BLaER1 (cell line): ENCODE results near the gene LHFPL6.

ENCODE experiments used
- H3K27ac ChIP-seq: shearing (Covaris generic); formaldehyde crosslinking; 2 replicates; pipeline ENCODE4 v1.8.1; 2022
- H3K27me3 ChIP-seq: shearing (Covaris generic); formaldehyde crosslinking; 2 replicates; pipeline ENCODE4 v1.8.1; 2022
- H3K36me3 ChIP-seq: shearing (Covaris generic); formaldehyde crosslinking; 2 replicates; pipeline ENCODE4 v1.8.1; 2022
- H3K4me1 ChIP-seq: shearing (Covaris generic); formaldehyde crosslinking; 2 replicates; pipeline ENCODE4 v1.8.1; 2022
- H3K4me2 ChIP-seq: shearing (Covaris generic); formaldehyde crosslinking; 2 replicates; pipeline ENCODE4 v1.8.1; 2022
- H3K4me3 ChIP-seq: shearing (Covaris generic); formaldehyde crosslinking; 2 replicates; pipeline ENCODE4 v1.8.1; 2022
- H3K9ac ChIP-seq: shearing (Covaris generic); formaldehyde crosslinking; 2 replicates; pipeline ENCODE4 v1.8.1; 2022
- H3K9me3 ChIP-seq: shearing (Covaris generic); formaldehyde crosslinking; 2 replicates; pipeline ENCODE4 v1.8.1; 2022
- H4K20me1 ChIP-seq: shearing (Covaris generic); formaldehyde crosslinking; 2 replicates; pipeline ENCODE4 v1.8.1; 2022
- Cebpa-rat ChIP-seq: shearing (Covaris generic); IDR thresholded peaks from 2 replicates; pipeline ENCODE4 v1.8.1; 2022

LHFPL6 gene

GRCh38 chr13:39326469-39327171 is 276.4 kb downstream of the LHFPL6 start:
- no peaks in the 10 kb centered on the region for H3K9me3 ChIP-seq
- H3K9ac ChIP-seq, result no peak overlapping the region
- H3K4me3 ChIP-seq, result no peak overlapping the region
- H3K27ac ChIP-seq, result no peak overlapping the region
- no peak for TF ChIP-seq Cebpa-rat
- H3K4me2 ChIP-seq, result no peak overlapping the region
- H4K20me1 ChIP-seq, result no peaks in the 10 kb centered on the region
- no peaks in the 10 kb centered on the region for H3K27me3 ChIP-seq
- H3K36me3 ChIP-seq, result no peaks in the 10 kb centered on the region
- no peaks in the 10 kb centered on the region for H3K4me1 ChIP-seq

DNA sequence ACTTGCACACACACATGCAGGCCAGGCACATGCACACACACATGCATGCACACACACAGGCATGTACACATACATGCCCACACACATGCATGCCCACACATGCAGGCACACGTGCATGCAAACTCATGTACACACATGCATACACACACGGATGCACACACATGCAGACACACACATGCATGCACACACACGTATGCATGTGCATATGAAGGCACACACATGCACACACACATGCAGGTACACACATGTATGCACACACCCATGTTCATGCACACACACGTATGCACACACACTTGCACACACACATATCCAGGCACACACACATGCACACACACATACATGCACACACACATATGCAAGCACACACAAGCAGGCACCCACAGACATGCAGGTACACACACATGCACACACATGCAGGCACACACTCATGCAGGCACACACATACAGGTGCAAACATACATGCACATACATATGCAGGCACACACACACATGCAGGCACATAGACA is 278.1 kb downstream of the LHFPL6 start:
- no peak overlapping the region for H3K4me3 ChIP-seq
- no peaks in the 10 kb centered on the region for H3K9me3 ChIP-seq
- no peak overlapping the region for H3K27ac ChIP-seq
- H3K4me1 ChIP-seq, result no peaks in the 10 kb centered on the region
- H3K9ac ChIP-seq, result no peak overlapping the region
- no peak overlapping the region for H3K4me2 ChIP-seq
- no peaks in the 10 kb centered on the region for H3K36me3 ChIP-seq
- no peaks in the 10 kb centered on the region for H3K27me3 ChIP-seq
- TF ChIP-seq Cebpa-rat, result no peak
- no peaks in the 10 kb centered on the region for H4K20me1 ChIP-seq

DNA sequence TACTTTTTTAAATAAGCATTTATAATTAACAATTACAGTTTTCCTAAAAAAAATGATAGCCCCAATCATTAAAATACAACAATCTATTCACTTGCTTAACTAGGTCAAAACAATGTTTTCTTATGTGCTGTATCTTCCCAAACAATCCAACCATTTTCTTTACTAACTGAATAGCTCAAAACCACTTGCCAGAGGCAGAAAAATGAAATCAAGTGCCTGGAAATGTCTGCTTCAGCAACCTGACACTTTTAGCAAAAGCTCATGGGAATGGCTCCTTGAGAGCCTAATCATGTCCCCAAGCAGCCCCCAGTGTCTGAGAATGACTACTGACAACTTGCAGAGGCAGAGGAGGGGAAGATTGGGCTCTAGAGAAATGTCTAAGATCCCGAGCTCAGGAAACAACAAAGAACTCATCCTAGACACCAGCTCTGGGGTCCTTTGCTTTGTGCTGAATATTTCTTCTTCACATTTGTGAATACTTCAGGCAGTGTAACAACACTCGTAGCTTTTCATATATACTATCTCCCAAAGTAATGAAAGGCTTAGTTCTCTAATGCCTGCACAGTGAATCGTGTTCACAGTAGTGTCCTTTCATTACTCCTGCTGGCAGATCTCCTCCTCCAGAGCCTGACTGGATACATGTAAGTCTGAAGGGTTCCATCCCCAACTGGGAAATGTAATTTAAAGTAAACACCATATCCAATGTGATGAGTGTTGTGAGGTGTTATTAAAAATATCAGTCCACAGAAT is 280.0 kb downstream of the LHFPL6 start:
- TF ChIP-seq Cebpa-rat, result no peak

DNA sequence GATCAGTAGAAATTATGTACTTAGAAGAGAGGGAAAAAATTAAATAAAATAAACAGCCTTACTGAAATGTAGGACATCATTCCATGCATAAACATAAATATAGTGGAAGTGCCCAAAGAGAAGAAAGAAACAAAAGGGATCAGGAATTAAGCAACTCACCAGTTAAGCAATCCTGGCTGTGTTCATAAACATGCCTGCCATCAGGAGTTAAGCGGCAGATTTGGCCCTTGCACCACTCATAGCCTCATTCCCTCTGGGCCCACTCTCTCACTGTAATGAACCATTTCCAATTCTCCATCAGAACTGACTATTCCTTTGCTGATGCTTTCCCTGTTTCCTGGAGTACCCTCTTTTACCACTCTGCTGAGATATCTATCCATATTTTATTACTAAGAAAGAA is 281.4 kb downstream of the LHFPL6 start:
- Histone ChIP-seq H3K4me1 (no peaks in the 10 kb centered on the region), H3K27me3 (no peaks in the 10 kb centered on the region), H3K9ac (no peak overlapping the region), H4K20me1 (no peaks in the 10 kb centered on the region), H3K4me2 (no peak overlapping the region), H3K9me3 (no peaks in the 10 kb centered on the region), H3K4me3 (no peak overlapping the region), H3K36me3 (no peaks in the 10 kb centered on the region), H3K27ac (no peak overlapping the region)
- no peak for TF ChIP-seq Cebpa-rat

More for the DNA sequence above, 280.0 kb downstream of the LHFPL6 start:
- no peak overlapping the region for H3K27ac ChIP-seq
- H3K27me3 ChIP-seq, result no peaks in the 10 kb centered on the region
- H4K20me1 ChIP-seq, result no peaks in the 10 kb centered on the region
- no peaks in the 10 kb centered on the region for H3K9me3 ChIP-seq
- H3K36me3 ChIP-seq, result no peaks in the 10 kb centered on the region
- H3K4me2 ChIP-seq, result no peak overlapping the region
- no peak overlapping the region for H3K9ac ChIP-seq
- no peaks in the 10 kb centered on the region for H3K4me1 ChIP-seq
- no peak overlapping the region for H3K4me3 ChIP-seq

- no peak overlapping the region for H3K4me2 ChIP-seq
- H3K27me3 ChIP-seq, result no peaks in the 10 kb centered on the region
- H3K27ac ChIP-seq, result no peak overlapping the region
- no peak overlapping the region for H3K9ac ChIP-seq
- no peak for TF ChIP-seq Cebpa-rat
- no peaks in the 10 kb centered on the region for H3K9me3 ChIP-seq
- H3K4me3 ChIP-seq, result no peak overlapping the region
- no peaks in the 10 kb centered on the region for H3K36me3 ChIP-seq
- no peaks in the 10 kb centered on the region for H3K4me1 ChIP-seq
- no peaks in the 10 kb centered on the region for H4K20me1 ChIP-seq
Observed at GRCh38 chr13:39318161-39318560, 284.8 kb downstream of the LHFPL6 start.

DNA sequence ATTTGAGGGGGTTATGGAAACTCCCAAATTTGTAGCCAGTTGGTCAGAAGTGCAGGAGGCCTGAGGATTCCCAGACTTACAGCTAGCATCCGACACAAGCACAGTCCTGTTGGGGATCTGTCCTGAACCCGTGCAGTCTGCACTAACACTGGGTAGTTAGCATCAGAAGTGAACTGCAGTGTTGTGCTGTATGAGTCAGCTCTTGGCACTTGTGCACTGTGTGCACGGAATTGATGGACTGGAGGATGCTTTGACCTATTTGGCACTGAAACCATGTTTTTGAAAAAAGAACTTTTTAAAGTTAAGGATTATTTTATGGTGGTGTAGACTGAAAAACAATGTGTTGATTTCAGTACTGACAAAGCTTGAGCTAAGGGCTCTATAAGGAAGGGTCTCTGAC is 285.7 kb downstream of the LHFPL6 start:
- H3K27me3 ChIP-seq, result no peaks in the 10 kb centered on the region
- no peak overlapping the region for H3K4me2 ChIP-seq
- no peaks in the 10 kb centered on the region for H3K9me3 ChIP-seq
- no peak overlapping the region for H3K9ac ChIP-seq
- no peaks in the 10 kb centered on the region for H3K36me3 ChIP-seq
- H3K4me3 ChIP-seq, result no peak overlapping the region
- TF ChIP-seq Cebpa-rat, result no peak
- no peaks in the 10 kb centered on the region for H3K4me1 ChIP-seq
- no peaks in the 10 kb centered on the region for H4K20me1 ChIP-seq
- no peak overlapping the region for H3K27ac ChIP-seq

DNA sequence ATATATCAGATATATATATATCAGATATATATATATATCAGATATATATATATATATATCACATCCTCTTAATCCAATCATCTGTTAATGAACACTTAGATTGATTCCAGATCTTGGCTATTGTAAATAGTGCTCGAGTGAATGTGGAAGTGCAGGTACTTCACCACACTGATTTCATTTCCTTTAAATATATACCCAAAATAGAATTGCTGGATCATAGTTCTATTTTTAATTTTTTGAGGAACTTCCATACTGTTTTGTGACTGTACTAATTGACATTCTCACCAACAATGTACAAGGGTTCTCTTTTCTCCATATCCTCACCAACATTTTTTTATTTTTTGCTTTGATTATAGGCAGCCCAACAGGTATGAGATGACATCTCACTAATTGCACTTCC is 287.2 kb downstream of the LHFPL6 start:
- Histone ChIP-seq H3K9me3 (no peaks in the 10 kb centered on the region), H3K27me3 (no peaks in the 10 kb centered on the region), H3K4me3 (no peak overlapping the region), H3K27ac (no peak overlapping the region), H4K20me1 (no peaks in the 10 kb centered on the region), H3K9ac (no peak overlapping the region), H3K4me1 (no peaks in the 10 kb centered on the region), H3K4me2 (no peak overlapping the region), H3K36me3 (no peaks in the 10 kb centered on the region)
- TF ChIP-seq Cebpa-rat, result no peak

DNA sequence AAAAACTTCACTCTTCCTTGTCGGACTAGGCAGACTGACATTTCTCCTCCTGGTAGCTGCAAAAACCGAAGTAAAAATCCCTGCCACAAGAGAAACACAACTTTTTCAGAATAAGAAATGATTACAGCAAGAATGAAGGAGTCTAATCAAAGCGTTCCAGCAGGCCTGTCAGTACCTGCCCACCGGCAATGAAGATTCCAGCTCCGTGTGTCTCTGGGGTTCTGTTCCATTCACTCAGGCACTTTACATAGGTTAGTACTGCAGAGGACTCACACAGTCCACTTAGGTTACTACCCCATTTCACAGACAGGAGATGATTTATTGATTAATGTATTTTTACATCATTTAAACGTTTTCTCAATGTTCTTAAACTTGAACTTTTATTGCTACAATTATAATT is 289.3 kb downstream of the LHFPL6 start:
- H3K4me1 ChIP-seq, result no peaks in the 10 kb centered on the region
- H4K20me1 ChIP-seq, result no peaks in the 10 kb centered on the region
- no peak for TF ChIP-seq Cebpa-rat
- no peak overlapping the region for H3K4me2 ChIP-seq
- H3K9ac ChIP-seq, result no peak overlapping the region
- H3K27ac ChIP-seq, result no peak overlapping the region
- no peaks in the 10 kb centered on the region for H3K27me3 ChIP-seq
- no peak overlapping the region for H3K4me3 ChIP-seq
- no peaks in the 10 kb centered on the region for H3K9me3 ChIP-seq
- no peaks in the 10 kb centered on the region for H3K36me3 ChIP-seq

DNA sequence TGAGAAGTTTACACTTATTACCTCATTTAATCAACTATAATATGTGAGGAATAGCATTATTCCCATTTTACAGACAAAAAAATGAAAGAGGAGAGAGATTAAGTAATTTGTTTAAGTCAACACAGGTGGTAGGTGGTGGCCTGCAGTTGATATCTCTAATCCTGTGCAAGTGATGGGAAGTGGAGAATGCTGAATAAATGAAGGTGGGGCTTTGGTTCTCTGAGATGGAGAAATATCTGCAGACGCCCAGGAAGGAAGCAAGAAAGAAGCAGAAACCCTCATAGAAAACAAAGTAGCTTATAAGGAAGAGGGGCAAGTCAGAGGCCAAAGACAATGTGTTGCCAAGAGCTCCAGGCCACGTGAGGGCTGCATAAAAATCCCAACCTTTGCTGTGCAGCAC is 290.4 kb downstream of the LHFPL6 start:
- H3K27ac ChIP-seq, result no peak overlapping the region
- H3K4me3 ChIP-seq, result no peak overlapping the region
- H3K4me1 ChIP-seq, result no peaks in the 10 kb centered on the region
- H3K27me3 ChIP-seq, result no peaks in the 10 kb centered on the region
- no peaks in the 10 kb centered on the region for H4K20me1 ChIP-seq
- H3K9ac ChIP-seq, result no peak overlapping the region
- TF ChIP-seq Cebpa-rat, result no peak
- H3K36me3 ChIP-seq, result no peaks in the 10 kb centered on the region
- H3K9me3 ChIP-seq, result no peaks in the 10 kb centered on the region
- no peak overlapping the region for H3K4me2 ChIP-seq

DNA sequence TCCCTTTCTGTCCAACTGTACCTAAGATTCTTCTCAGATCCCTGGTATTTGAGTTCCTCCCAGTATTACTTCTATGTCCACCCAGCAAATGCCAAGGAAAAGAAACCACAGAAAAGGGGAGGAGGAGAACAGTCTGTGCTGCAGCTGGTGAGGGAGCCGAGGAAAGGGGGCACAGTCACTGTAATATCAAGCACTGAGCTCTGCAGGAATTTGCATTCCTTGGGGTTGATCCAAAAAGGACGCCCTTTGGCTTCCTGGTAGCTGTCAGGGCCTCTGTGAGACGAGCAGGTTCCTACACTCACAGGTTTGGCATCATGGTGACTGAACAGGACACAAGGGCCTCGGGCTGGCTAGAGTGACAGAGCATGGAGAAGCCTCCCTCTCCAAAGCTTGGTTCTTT is 291.4 kb downstream of the LHFPL6 start:
- no peaks in the 10 kb centered on the region for H4K20me1 ChIP-seq
- H3K4me2 ChIP-seq, result no peak overlapping the region
- no peaks in the 10 kb centered on the region for H3K4me1 ChIP-seq
- no peak overlapping the region for H3K4me3 ChIP-seq
- no peak for TF ChIP-seq Cebpa-rat
- no peaks in the 10 kb centered on the region for H3K9me3 ChIP-seq
- H3K27ac ChIP-seq, result no peak overlapping the region
- H3K27me3 ChIP-seq, result no peaks in the 10 kb centered on the region
- no peak overlapping the region for H3K9ac ChIP-seq
- no peaks in the 10 kb centered on the region for H3K36me3 ChIP-seq
